Anterior cingulate cortex (tissue), 58 donors: ENCODE data around the gene MED10.

ENCODE experiments used
- DNase-seq, 58 donors: peaks; one replicate each; lab custom pipeline; 2025; lab: John Stamatoyannopoulos, UW

The MED10 gene

DNA sequence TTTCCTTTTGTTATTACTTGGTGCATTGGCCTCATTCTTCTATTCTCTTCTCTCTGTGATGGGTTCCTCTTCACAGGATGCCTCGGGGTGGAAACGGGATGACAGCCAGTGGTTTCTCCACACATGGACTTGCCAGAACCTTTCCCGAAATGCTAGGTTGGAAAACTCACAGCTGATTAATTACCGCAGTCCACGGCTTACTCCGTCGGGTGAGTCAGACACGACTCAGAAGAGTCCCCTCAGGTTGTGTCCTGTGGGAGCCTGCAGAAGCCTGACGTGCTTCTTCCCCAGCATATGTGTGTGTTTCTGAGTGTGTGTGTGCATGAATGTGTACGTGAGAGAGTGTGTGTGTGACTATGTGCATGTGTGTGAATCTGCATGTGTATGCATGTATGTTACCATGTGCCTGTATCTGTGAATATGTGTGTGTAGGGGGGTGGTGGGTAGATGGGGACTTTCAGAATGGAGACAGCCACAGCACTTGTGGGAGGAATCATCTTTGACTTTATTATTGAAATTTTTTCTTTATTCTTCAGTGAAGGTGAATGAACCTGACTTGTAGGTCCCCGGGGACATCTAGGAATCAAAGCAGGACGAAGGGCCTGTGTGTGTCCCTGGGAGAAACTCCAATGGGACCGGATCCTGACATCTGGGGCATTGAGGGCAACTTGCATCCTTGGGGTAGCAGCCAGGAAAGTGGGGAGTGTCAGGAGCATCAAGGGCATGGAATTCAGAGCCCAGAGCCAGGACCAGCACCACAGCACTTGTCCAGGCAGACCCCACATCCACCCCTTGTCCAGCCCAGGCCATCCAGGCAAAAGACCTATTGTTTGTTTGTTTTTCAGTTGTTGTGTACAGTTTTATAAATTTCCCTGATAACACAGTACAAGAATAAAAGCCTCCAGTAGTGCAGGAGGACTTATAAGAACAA is 21.9 kb upstream of the MED10 start:
- no peak for DNase-seq

DNA sequence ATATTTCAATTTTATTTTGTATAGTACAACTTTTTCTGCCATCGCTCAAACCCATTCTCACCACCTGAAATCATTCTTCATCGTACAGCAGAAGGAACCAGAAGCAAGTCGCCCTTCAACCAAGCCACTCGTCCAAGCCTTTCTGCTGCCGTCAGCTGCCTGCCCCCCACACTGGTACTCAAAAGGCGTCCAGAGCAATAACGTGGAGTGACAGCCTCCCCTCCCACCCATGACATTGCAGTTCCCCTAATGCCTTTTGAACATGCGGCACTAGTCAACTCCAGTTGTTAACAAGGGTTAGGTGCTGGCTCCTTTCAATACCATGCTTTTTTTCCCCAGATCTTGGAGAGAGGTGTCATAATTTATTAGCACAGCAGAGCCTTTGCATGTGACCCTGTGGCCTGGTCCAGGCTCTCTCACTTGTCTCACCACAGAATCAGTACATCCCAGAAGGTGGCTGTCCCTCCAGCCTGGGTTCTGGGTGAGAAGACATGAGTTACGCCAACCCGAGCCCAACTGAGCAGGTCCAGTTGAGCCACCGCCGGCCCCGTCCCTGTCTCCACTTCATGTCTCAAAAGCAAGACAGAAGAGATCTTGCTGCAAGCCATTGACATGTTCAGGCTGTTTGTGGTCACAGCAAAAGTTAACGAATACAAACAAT is 20.4 kb upstream of the MED10 start:
- DNase-seq: no peak

DNA sequence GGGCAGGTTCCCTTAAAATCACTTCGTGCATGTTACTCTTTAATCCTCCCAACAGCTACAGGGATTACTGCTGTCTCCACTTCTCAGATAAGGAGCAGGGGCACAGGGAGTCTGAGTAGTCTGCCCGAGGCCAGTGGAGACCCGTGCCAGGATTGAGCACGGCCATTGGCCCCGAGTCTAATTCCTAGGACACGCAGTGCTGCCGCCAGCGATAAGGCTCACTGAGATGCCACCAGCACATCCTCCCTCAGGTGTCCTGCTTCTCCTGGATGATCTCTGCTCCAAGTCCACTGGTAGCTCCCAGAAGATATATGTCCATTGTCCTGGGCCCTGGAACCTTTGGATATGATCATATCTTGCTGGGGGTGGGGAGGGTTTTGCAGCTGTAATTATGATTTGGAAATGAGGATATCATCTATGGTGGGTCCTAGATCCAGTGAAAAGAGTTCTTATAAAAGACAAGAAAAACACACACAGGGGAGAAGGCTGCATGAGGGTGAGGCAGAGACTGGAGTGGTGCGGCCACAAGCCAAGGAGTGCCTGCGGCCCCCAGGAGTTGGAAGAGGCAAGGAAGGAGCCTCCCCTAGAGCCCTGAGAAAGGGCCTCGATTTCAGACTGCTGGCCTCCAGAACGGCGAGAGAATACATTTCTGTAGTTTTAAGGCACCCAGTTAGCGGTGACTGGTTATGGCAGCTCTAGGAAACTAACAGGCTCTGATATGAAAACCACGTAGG is 19.4 kb upstream of the MED10 start:
- no peak for DNase-seq

DNA sequence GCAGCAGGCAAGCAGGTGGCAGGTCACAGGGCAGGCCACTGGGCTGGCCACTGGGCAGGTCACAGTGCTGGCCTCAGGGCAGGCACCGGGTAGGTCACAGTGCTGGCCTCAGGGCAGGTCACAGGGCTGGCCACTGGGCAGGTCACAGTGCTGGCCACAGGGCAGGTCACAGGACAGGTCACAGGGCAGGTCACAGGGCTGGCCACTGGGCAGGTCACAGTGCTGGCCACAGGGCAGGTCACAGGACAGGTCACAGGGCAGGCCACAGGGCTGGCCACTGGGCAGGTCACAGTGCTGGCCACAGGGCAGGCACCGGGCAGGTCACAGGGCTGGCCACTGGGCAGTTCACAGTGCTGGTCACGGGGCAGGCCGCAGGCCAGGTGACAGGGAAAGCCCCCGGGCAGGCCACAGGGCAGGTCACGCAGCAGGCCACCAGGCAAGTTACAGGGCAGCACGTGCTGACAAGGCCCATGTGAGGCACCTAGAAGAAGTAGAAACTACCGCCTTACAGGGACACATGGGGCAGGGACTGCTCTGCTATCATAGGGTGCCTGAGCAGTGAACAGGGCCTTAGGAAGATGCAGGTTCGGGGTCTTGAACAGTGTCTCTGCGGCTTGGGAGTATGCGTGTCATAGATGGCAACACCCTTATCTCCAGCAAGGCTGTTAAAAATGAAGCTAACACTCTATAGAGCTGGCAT is 18.6 kb upstream of the MED10 start:
- no peak for DNase-seq

DNA sequence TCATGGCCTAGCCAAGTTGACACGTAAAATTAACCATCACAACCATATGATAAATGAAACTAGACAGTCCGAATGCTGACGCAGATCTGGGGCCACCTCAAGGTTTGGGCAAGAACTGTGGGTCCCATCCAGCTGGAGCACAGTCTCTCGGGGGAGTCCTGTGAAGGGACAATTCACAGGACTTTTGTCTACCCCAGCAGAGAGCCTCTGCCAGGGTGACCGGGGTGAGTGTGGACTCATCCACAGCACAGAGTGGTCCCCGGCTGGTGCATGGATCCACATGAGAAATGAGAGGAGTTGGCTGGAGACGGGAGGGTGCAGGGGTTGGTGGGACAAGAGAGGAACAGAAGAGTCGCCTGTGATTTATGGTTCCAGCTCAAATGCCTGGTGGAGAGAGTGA is 17.7 kb upstream of the MED10 start:
- no peak for DNase-seq

DNA sequence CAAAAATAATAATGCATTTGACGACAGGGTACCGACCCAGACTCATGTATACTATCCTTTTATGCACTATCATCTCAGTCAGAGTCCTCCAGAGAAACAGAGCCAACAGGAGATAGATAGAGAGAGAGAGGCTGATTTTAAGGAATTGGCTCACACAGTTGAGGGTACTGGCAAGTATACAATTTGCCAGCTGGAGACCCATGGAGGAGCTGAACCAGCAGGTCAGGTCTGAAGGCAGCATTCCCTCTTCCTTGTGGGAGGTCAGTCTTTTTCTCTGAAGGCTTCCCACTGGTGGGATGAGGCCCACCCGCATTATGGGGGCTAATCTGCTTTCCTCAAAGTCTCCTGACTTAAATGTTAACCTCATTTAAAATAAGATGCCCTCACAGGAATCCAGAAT is 17.3 kb upstream of the MED10 start:
- DNase-seq: no peak

DNA sequence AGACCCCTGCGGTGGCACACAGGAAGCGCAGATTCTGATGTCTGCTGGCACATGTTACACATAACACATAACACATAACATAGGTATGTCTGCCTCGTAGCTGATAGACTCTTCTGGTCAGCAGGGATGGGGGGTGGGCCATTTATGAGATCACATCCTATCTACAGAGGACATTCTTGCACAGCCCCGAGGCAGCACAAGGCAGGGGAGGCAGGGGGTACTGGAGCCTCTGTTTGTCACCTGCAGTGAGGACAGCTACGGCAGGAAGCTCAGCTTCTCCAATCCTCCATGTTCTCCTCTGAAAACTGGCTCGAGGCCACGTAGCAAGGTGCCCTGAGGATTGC is 16.7 kb upstream of the MED10 start:
- DNase-seq: no peak

DNA sequence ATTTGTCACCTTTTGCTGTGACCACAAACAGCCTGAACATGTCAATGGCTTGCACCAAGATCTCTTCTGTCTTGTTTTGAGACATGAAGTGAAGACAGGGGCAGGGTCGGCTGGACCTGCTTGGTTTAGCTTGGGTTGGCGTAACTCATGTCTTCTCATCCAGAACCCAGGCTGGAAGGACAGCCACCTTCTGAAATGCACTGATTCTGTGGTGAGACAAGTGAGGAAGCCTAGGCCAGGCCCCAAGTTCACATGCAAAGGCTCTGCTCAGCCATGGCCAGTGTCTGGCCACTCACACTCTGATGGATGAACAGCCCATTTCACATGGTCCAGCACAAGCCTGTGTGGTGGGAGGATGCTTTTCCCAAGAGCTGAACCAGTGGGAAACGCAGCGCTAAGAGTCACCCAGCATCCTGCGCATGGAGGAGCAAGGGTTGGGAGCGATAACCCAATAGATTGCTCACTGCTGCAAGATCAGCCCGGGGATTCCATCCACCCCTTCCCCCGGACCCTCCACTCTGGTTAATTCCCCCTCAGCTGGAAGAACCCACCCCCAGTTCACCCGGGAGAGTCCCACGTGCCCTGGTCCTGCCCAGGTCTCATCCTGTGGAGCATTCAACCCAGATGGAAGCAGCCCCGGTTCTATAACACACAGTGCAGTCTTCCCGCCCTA is 16.2 kb upstream of the MED10 start:
- no peak for DNase-seq

DNA sequence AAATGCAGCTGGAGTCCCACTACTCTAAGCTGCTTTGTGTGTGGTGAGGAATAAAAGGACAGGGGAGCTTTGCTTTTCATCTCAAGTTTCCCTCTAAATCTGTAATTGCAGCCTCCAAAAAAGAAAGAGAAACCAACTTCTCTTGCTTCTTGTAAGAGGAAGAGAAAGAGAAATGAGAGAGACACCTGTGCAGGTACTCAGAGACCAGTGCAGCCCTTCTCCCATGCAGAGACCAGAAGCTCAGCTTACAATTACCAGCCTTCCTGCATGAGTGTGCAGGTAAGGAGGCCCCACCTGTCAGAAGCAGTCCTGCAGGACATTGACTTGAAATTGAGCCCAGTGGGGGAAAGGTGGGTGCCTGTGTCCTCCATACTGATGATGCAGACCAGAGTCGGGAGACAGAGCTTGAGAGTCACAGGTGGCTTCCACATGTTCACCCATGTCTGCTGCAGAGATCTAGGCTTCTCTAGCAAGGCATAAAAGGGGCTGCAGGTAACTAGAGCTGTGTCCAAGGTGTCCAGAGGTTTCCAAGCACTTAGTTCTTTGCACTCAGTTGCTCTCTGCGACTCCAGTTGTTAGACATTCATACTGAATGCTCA is 15.3 kb upstream of the MED10 start:
- DNase-seq: no peak

DNA sequence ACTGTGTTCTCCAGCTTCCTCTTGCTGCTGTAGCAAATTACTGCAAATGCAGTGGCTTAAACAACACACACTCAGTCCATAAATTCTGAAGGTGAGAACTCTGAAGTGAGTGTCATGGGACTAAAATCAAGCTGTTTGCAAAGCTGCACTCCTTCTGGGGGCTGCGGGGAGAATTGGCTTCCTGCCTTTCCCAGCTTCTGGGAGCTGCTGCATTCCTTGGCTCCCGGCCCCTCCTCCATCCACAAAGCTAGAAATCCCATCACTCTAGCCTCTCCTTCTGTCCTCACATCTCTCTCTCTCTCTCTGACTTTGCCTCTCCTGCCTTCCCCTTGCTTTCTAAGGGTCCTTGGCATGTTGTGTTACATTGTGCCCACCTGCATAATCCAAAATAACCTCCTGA is 14.2 kb upstream of the MED10 start:
- DNase-seq: no peak

DNA sequence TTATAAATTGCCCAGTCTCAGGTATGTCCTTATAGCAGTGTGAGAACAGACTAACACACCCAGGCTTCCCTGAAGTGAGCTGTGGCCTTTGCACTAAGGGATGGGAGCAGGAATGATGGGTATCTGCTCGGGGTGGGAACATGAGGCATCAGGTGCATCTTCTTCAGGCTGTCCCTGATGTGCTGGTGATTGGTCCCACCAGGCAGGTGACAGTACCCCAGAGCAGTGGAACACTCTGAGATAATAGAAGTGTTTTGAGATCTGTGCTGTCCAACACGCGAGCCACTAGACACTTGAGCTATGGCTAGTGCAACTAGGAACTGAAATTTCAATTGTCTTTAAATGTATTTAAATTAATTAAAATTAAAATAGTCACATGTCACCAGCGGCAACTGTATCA is 12.8 kb upstream of the MED10 start:
- no peak for DNase-seq

DNA sequence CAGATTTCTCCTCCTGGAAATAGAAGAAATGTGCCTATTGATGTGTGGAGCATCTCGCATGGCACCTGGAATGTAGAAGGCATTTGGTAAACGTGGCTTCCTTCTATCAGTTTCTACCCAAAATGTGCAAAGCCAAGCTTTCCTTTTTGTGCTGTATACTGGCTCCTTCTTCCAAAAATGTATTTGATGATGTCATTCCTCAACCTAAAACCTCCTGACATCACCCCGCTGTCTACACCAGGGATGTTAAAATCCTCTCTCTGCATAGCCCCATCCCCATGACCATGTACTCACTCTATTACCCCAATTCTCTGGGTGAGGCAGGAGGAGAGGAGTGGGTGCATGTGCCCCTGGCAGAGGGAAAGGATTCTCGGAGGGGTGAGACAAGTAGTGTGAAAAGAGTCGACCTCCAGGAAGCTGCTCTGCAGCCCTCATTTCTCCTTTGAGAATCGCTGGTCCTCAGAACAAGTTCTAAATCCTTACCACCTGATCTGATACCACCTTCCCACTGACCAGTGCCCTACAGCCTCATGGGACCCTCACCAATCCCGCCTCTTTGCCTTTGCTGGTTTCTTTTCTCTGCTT is 11.7 kb upstream of the MED10 start:
- DNase-seq: no peak

DNA sequence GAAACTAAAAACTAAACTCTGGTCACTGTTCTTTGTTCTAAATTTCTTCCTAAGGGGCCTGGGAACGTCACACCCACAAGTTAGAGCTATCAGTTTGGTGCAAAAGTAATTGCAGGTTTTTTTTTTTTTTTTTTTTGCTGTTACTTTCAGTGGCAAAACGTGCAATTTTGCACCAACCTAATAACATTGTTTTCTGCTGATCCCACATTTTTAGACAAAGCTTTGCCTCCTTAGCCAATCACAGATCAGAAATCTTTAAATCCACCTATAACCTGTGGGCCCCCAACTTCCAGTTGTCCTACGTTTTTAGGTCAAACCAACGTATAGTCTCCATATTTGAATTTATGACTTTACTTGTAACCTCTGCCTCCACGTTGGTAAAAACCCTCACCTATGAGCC is 11.1 kb upstream of the MED10 start:
- no peak for DNase-seq

DNA sequence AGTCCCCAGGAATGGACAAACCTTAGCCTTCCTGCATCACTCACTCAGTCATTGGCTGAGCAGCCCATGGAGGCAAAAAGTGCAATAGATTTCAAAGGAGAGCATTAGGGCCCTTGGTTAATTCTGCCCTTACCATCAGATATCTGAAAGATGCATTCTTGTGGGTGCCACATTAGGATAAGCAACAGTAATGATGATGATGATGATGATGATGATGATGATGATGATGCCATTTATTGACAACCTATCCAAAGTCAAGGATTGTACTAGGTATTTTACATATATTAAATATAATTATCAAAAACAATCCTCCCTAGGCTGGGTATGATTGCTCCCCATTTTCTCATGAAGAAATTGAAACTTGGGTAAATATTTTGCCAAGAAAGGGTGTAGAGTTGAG is 9.6 kb upstream of the MED10 start:
- DNase-seq: no peak

DNA sequence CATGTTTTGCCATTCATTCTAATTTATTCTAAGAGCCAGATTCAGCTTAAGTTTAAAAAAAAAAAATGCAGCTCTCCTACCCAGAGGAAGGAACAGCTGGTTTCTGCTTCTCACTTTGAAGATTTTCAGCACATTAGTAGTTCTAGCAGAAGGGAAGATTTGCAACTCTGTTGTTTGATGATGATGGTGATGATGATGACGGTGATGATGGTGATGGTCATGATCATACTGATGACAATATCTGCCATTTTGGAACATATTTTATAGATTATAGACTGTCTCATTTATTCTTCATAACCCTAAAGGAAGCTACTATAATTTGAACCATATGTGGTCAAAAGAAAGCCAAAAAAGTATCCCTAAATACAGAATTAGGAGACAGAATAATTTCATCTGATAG is 7.9 kb upstream of the MED10 start:
- DNase-seq: no peak

DNA sequence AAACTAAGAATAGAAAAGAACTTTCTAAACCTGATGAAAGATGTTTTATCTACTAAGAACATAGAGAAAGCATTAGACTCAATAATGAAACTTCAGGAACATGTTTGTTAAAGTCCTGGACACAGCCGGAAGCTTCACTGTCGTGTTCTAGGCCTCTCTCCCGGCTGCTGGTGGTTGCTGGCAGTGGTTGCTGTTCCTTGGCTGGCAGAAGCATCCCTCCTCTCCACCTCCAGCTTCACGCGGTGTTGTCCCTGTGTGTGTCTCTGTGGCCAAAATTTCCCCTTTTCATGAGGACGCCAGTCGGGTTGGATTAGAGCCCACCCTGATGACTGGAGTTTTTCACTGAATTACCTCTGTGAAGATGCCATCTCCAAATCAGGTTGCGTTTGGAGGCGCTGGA is 6.5 kb upstream of the MED10 start:
- no peak for DNase-seq

DNA sequence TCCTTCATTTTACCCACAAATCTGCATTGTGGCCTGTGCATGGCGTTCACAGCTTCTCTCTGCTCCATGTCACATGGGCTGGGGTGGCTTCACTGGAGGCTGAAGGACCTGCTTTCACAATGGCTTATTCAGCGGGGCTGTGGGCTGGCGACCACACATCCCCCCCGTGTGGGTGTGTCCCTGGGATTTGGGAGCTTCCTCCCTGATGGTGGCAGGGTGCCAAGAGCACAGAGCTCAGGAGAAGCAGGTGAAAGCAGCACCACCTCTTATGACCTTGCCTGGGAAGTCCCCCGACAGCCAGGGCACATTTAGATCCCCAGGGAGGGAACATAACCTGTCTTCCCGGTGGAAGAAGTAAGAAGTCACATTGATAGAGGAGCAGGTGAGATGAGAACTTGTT is 5.0 kb upstream of the MED10 start:
- no peak for DNase-seq

DNA sequence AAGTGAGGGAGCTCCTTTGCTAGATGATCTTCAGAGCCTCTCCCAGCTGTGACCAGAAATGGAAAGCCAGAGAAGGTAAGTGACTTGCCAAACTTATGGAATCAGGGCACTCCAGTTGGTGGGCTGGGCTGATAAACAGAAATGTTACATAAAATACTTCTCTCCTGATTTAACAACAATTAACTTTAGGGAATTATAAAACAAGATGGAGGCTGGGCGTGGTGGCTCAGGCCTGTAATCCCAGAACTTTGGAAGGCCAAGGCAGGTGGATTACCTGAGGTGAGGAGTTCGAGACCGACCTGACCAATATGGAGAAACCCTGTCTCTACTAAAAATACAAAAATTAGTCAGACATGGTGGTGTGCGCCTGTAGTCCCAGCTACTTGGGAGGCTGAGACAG is 899 bp upstream of the MED10 start:
- no peak for DNase-seq

DNA sequence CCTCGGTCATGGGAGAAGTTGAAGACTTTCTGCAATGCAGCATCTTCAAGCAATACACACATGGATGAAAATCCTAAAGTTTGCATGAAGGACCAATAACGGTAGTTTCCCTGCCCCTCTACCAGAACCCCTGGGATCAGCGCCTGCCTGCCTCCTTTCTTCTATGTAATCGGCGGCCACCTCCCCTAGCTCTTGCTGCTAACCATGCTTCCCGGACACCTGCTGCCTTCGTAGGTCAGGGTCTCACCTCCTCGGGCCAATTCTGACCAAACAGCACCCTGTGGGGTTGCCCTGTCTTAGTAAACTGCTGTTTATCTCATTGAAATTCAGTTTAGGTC is 388 bp upstream of the MED10 start:
- peak in 1 of 58 donors; percentile 47 for DNase-seq

DNA sequence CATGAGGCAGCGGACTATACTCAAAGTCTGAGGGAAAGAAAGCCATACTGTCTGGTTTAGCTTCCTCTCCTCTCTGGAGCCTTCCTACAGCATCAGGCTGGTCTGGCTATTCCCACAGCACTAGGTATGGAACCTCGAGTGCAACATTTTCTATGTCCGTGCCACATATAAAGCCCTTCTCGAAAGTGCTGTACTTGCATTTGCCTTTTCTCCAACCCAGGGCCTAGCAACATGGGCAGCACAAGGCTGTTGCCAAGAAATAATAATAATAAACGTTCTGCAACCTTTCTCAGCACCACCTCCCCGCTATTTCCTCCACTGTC is 804 bp downstream of the MED10 start:
- DNase-seq: no peak
